HG03575 (cell line): ENCODE data around the gene FNTB.
"Not testable (repeated sequence)": the region's sequence is repeated elsewhere in the genome, so short reads cannot be mapped to it uniquely, and the experiment has no call there.

Experiments used
- ATAC-seq: cut with Tn5 transposase; IDR thresholded peaks from one replicate; pipeline ENCODE4 v1.9.1; 2021; ENCODE audit not compliant: unreplicated experiment, insufficient number of reproducible peaks, low FRiP score; ENCODE audit errors: extremely low read depth

FNTB gene

GRCh38 chr14:65072256-65072655, 85.6 kb downstream of the FNTB start:
- ATAC-seq, result no peak

- no peak for ATAC-seq
These were observed 86.2 kb downstream of the FNTB start for GRCh38 chr14:65072937-65073336.

DNA sequence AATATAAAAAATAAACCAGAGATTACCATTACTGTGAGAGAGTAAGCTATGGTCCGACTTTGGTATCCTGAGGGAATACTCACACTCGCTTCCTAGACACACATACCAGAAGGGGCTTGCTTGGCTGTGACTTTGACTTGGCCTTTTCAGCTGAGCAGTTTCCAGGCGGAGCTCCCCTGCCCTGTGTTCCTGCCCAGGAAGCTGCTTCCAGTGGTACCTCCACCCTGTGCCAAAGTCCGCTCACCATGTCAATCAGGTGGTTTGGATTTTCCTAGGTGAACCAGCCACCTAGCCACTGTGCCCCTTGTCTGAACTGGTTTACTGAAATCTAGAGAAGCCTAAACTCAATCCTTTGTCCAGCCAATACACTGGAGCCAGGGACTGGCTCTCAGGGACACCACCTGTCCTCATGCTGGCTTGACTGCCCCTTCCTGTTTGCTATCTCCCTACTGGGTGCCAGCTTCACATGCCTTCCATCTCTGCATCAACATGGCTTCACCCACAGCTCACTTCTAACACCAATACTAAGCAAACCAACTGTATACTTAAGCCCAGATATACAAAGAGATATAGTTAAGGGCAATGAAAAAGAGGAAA, 87.0 kb downstream of the FNTB start:
- ATAC-seq, result no peak

DNA sequence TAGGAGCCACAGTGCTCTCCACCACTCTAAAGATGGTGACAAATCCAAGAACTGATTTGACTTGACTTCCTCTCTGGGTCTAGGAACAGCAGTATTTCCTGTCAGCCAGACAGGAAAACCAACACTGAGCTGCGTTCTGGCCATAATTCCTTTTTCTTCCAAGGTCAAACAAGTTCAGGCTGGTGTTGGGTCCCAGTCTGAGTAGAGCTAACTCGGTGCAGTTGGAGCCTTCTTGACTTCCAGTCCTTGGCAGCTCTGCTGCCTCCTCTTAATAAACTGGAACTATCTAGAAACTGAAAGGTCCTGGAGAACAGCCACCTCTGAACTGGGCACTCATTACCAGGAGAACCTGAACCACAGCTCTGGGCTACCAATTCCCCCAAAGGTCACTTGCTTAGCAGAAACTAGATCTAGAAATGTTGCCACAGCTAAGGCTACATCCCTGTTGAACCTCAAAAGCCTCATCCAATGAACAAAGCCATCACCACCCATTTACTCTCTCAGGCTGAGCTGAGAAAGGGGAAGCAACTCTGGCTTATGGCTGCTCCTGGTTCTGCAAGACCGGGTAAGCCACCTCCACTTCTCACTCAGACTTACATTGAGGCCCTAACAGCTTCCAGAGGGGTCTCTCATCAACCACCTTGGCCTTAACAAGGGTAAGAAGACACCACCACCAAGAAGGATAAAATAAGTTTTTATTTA, 87.9 kb downstream of the FNTB start:
- ATAC-seq, result no peak

- ATAC-seq, result no peak
These were observed 89.1 kb downstream of the FNTB start for GRCh38 chr14:65075628-65076325.

- ATAC-seq, result no peak
These were observed 90.6 kb downstream of the FNTB start for GRCh38 chr14:65077318-65077717.

- ATAC-seq, result no peak
These were observed 92.5 kb downstream of the FNTB start for GRCh38 chr14:65079201-65079600.

GRCh38 chr14:65079768-65080167, 93.1 kb downstream of the FNTB start:
- no peak for ATAC-seq

GRCh38 chr14:65080960-65081747, 94.5 kb downstream of the FNTB start:
- no peak for ATAC-seq

- no peak for ATAC-seq
These were observed 96.2 kb downstream of the FNTB start for GRCh38 chr14:65082930-65083329.

- ATAC-seq, result no peak
These were observed 98.1 kb downstream of the FNTB start for GRCh38 chr14:65084554-65085505.

DNA sequence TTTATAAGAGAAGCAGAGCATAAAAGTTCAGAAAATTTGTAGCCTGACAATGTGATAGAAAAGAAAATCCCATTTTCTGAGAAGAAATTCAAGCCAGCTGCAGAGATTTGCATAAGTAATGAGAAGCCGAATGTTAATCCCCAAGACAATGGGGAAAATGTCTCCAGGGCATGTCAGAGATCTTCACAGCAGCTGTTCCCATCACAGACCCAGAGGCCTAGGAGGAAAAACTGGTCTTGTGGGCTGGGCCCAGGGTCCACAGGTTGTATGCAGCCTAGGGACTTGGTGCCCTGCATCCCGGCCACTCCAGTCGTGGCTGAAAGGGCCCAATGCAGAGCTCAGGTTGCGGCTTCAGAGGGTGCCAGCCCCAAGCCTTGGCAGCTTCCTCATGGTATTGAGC, 100.0 kb downstream of the FNTB start:
- ATAC-seq, result not testable (repeated sequence)

DNA sequence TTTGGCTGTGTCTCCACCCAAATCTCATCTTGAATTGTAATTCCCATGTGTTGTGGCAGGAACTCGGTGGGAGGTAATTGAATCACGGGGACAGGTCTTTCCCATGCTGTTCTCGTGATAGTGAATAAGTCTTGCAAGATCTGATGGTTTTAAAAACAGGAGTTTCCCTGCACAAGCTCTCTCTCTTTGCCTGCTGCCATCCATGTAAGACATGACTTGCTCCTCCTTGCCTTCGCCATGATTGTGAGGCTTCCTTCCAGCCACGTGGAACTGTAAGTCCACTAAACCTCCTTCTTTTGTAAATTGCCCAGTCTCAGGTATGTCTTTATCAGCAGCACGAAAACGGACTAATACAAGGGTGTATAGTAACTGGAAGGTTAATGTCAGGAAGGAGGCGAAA, 101.1 kb downstream of the FNTB start:
- ATAC-seq, result not testable (repeated sequence)

DNA sequence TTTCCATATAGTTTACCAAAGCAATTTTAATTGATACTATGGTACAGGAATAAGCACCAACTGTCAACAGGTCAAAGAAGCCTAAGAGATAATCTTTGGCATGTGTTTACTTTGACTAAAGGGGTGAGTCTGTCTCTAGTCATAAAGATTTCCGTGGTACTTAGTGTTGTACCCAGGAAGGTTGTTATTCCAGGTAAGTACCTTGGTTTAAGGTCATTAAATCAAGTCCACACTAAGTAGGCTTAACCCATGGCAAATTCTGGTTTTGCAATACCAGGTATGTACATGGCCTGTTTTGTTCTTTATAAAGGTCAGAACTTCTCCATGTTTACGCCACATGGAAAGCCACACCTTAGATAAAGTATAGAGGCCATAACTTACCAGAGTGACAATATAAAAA, 105.7 kb downstream of the FNTB start:
- no peak for ATAC-seq

DNA sequence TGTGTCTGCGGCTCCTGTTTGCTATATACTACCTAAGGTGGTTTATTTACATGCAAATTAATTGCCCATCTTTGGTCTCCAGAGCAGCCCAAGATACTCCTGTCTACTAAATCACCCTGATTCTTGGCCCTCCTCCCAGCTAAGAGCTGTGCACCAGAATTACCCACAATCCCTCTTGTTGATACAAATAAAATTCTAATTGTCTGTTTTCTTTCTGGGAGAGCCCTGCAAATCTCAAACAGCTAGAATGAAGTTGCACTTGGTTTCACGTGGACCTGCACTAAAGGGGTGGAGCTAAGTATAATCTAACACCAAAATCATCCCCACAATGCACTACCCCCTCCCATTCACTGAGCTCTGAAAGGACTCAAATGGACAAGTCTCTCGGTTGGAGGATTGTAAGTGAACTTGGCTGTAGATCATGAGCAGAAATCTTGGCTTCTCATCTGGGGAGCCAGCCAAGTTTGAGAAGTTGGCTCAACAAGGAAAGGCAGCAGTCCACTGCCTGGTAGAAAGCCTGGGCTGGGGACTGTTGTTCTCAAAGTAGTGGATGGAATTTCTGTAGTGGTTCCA, 109.0 kb downstream of the FNTB start:
- ATAC-seq, result no peak

- no peak for ATAC-seq
These were observed 109.8 kb downstream of the FNTB start for GRCh38 chr14:65096323-65097089.

DNA sequence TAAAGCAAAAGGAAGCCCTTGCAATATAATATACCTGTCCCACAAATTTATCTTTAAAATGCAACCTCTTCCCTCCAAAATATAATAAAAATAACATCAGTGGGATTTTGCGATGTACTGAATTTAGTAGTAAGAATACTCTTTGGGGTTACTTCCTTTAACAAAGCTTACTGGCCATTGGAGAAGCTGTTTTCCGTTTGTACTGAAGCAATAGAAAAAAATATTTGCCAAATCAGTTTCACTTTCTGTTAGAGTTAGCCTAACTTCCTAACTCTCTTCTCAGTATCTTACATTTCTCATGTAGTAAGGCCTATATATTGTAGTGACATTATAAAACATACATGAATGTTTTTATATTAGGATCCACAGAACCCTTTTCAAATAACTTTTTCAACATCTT, 111.9 kb downstream of the FNTB start:
- ATAC-seq, result no peak
